Loucy (cell line): Measurements from ENCODE around the gene ADAMTSL4.

Experiments
- H2AFZ ChIP-seq: fragments of 200-600 bp; sonication (generic); 2 replicates; pipeline ENCODE4 v1.6.0; 2016; ENCODE audit warnings: antibody characterized with exemption, mild to moderate bottlenecking, low read length, moderate library complexity
- H3F3A ChIP-seq: fragments of 200-600 bp; 2 replicates; pipeline ENCODE4 v1.6.0; 2016; ENCODE audit warnings: antibody characterized with exemption, low read depth, mild to moderate bottlenecking
- H3K27me3 ChIP-seq: fragments of 200-600 bp; sonication (generic); 2 replicates; pipeline ENCODE4 v1.6.1; 2014; ENCODE audit warnings: low read length, mild to moderate bottlenecking; ENCODE audit not compliant: insufficient read depth, poor library complexity, severe bottlenecking
- H3K36me3 ChIP-seq: fragments of 200-600 bp; sonication (generic); 2 replicates; pipeline ENCODE4 v1.6.1; 2016; ENCODE audit warnings: low read length; ENCODE audit not compliant: insufficient read depth
- H3K4me1 ChIP-seq: fragments of 200-600 bp; sonication (generic); 2 replicates; pipeline ENCODE4 v1.5.1; 2014; ENCODE audit warnings: low read length, mild to moderate bottlenecking; ENCODE audit not compliant: insufficient read depth, poor library complexity, severe bottlenecking
- H3K4me2 ChIP-seq: fragments of 200-600 bp; sonication (generic); 2 replicates; pipeline ENCODE4 v1.6.0; 2014; ENCODE audit warnings: antibody characterized with exemption, low read length, low read depth, mild to moderate bottlenecking; ENCODE audit not compliant: poor library complexity, severe bottlenecking
- H3K4me3 ChIP-seq: fragments of 200-600 bp; sonication (generic); 2 replicates; pipeline ENCODE4 v1.5.1; 2014; ENCODE audit warnings: low read length, mild to moderate bottlenecking, mixed read lengths; ENCODE audit not compliant: poor library complexity, severe bottlenecking
- H3K79me2 ChIP-seq: fragments of 200-600 bp; sonication (generic); 2 replicates; pipeline ENCODE4 v1.6.1; 2014; ENCODE audit warnings: low read length; ENCODE audit not compliant: insufficient read depth
- H3K9ac ChIP-seq: fragments of 200-600 bp; sonication (generic); 2 replicates; pipeline ENCODE4 v1.6.0; 2014; ENCODE audit warnings: mild to moderate bottlenecking, low read depth, low read length, moderate library complexity; ENCODE audit not compliant: poor library complexity, severe bottlenecking
- H3K9me2 ChIP-seq: fragments of 200-600 bp; sonication (generic); replicated peaks from 2 replicates; pipeline ENCODE4 v1.6.1; 2016; ENCODE audit warnings: low read depth, low read length, mixed read lengths
- H3K9me3 ChIP-seq: fragments of 200-600 bp; sonication (generic); 2 replicates; pipeline ENCODE4 v1.6.1; 2014; ENCODE audit warnings: mild to moderate bottlenecking, antibody characterized with exemption, low read length, low read depth; ENCODE audit not compliant: insufficient read depth
- H4K20me1 ChIP-seq: fragments of 200-600 bp; sonication (generic); 2 replicates; pipeline ENCODE4 v1.6.0; 2014; ENCODE audit warnings: antibody characterized with exemption, low read length, mild to moderate bottlenecking; ENCODE audit not compliant: insufficient read depth, poor library complexity, severe bottlenecking
- CTCF ChIP-seq: fragments of 200-600 bp; sonication (generic); conservative IDR thresholded peaks from 2 replicates; pipeline ENCODE4 v1.5.1; 2014; ENCODE audit warnings: mild to moderate bottlenecking, antibody characterized with exemption, low read length
- EZH2phosphoT487 ChIP-seq: fragments of 200-600 bp; IDR thresholded peaks from 2 replicates; pipeline ENCODE4 v1.6.1; 2018; ENCODE audit warnings: antibody characterized with exemption, mild to moderate bottlenecking, moderate library complexity, borderline replicate concordance

ADAMTSL4 gene

GRCh38 chr1:150521196-150521968 lies 27.8 kb upstream of the ADAMTSL4 start:
- Histone ChIP-seq H3K79me2 (no peaks in the 10 kb centered on the region), H3K36me3 (no peaks in the 10 kb centered on the region), H3K4me3 (no peak overlapping the region), H3K4me1 (peaks cover 8% of the 10 kb centered on the region), H3K9me3 (no peaks in the 10 kb centered on the region), H3F3A (no peaks in the 10 kb centered on the region), H3K4me2 (no peak overlapping the region), H3K27me3 (no peaks in the 10 kb centered on the region), H3K9ac (no peak overlapping the region), H3K9me2 (no peaks in the 10 kb centered on the region), H2AFZ (no peak overlapping the region), H4K20me1 (no peaks in the 10 kb centered on the region)
- TF ChIP-seq EZH2phosphoT487: no peak
- no peak for TF ChIP-seq CTCF

GRCh38 chr1:150525348-150525747 lies 23.9 kb upstream of the ADAMTSL4 start:
- H3F3A ChIP-seq: no peaks in the 10 kb centered on the region
- no peaks in the 10 kb centered on the region for H3K27me3 ChIP-seq
- H3K9me2 ChIP-seq: no peaks in the 10 kb centered on the region
- H3K9ac ChIP-seq: no peak overlapping the region
- H3K79me2 ChIP-seq: no peaks in the 10 kb centered on the region
- H3K4me2 ChIP-seq: no peak overlapping the region
- no peak overlapping the region for H3K4me3 ChIP-seq
- no peaks in the 10 kb centered on the region for H3K9me3 ChIP-seq
- H3K36me3 ChIP-seq: no peaks in the 10 kb centered on the region
- no peaks in the 10 kb centered on the region for H3K4me1 ChIP-seq
- TF ChIP-seq CTCF: no peak
- no peak for TF ChIP-seq EZH2phosphoT487
- H2AFZ ChIP-seq: no peak overlapping the region
- no peaks in the 10 kb centered on the region for H4K20me1 ChIP-seq

GRCh38 chr1:150528196-150528595 lies 21.0 kb upstream of the ADAMTSL4 start:
- Histone ChIP-seq H3K36me3 (no peaks in the 10 kb centered on the region), H3K9me3 (no peaks in the 10 kb centered on the region), H3K79me2 (no peaks in the 10 kb centered on the region), H3K9me2 (no peaks in the 10 kb centered on the region), H3K4me3 (no peak overlapping the region), H3K9ac (no peak overlapping the region), H3K27me3 (no peaks in the 10 kb centered on the region), H3F3A (no peaks in the 10 kb centered on the region), H3K4me2 (no peak overlapping the region), H4K20me1 (no peaks in the 10 kb centered on the region), H3K4me1 (no peaks in the 10 kb centered on the region), H2AFZ (no peak overlapping the region)
- no peak for TF ChIP-seq CTCF
- no peak for TF ChIP-seq EZH2phosphoT487
